ENCODE data around the gene MEX3D.

DNA sequence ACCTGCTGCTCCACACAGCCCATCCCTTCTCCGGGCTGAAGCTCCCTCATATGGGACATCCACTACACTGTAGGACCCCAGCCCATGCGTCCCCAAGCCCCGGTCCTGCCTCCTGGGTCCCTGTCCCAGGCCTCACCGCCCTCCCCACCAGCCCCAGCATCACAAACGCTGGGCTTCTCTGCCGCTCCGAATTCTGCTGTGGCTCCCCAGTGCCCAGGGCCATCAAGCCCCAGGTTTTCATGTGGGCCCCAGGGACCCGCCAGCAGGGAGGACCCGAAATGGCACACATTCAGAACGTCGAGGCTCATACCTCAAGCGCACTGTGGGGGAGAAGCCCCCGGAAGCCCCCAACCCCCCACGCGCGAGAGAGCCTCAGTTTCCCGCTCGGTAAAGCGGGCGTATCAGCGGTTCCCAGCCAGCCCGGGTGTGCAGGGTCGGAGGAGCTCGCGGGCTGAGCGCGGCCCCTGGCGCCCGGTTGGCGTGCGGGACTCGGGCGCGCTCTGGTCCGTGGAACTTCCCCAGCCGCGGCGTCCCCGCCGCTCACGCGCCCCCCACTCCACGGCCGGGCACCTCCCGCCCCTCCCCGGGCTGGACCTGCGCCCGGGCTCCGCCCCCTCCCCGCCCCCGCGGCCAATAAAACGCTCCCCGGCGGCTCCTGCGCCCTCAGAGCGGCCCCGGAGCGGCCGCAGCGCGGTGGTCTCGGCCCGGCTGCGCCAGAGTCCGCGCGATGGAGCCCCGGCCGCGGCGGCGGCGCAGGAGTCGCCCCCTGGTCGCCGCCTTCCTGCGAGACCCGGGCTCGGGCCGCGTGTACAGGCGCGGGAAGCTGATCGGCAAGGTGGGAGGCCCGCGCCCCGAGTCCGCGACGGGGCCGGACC is 44.5 kb downstream of the MEX3D start, which contains the start of gene PLK5:
- TF ChIP-seq, protein P1, sequence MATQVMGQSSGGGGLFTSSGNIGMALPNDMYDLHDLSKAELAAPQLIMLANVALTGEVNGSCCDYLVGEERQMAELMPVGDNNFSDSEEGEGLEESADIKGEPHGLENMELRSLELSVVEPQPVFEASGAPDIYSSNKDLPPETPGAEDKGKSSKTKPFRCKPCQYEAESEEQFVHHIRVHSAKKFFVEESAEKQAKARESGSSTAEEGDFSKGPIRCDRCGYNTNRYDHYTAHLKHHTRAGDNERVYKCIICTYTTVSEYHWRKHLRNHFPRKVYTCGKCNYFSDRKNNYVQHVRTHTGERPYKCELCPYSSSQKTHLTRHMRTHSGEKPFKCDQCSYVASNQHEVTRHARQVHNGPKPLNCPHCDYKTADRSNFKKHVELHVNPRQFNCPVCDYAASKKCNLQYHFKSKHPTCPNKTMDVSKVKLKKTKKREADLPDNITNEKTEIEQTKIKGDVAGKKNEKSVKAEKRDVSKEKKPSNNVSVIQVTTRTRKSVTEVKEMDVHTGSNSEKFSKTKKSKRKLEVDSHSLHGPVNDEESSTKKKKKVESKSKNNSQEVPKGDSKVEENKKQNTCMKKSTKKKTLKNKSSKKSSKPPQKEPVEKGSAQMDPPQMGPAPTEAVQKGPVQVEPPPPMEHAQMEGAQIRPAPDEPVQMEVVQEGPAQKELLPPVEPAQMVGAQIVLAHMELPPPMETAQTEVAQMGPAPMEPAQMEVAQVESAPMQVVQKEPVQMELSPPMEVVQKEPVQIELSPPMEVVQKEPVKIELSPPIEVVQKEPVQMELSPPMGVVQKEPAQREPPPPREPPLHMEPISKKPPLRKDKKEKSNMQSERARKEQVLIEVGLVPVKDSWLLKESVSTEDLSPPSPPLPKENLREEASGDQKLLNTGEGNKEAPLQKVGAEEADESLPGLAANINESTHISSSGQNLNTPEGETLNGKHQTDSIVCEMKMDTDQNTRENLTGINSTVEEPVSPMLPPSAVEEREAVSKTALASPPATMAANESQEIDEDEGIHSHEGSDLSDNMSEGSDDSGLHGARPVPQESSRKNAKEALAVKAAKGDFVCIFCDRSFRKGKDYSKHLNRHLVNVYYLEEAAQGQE (IDR thresholded peaks at IDR 0.05; ENCODE audit: insufficient read depth in 1 of 2, low read depth in 2 of 2, low read length in 2 of 2): no peak
- no peak for TF ChIP-seq POLR2AphosphoS5 (IDR thresholded peaks at IDR 0.05; ENCODE audit: low read depth, low read length)

Measured in PFSK-1 (cell line).